Skin epidermis (tissue), 12 donors: ENCODE results near the gene FAM53A.

Experiments
- H3K27ac ChIP-seq, 21 experiments: fragments of 200-600 bp; sonication (generic) in 11 of 21; one replicate each; pipeline ENCODE4 v1.5.0; 2020; ENCODE audit warnings: mild to moderate bottlenecking in 3 of 21, inconsistent platforms in 2 of 21, moderate library complexity in 2 of 21
- H3K4me3 ChIP-seq, 7 experiments: fragments of 200-600 bp; sonication (generic) in 2 of 7; one replicate each; pipeline ENCODE4 v1.5.0; 2020; ENCODE audit warnings: inconsistent platforms in 2 of 7, mild to moderate bottlenecking in 2 of 7, moderate library complexity in 1 of 7

The FAM53A gene

GRCh38 chr4:1627417-1628313 is 56.4 kb downstream of the FAM53A start:
- no peak overlapping the region for H3K27ac ChIP-seq
- no peak overlapping the region for H3K4me3 ChIP-seq

DNA sequence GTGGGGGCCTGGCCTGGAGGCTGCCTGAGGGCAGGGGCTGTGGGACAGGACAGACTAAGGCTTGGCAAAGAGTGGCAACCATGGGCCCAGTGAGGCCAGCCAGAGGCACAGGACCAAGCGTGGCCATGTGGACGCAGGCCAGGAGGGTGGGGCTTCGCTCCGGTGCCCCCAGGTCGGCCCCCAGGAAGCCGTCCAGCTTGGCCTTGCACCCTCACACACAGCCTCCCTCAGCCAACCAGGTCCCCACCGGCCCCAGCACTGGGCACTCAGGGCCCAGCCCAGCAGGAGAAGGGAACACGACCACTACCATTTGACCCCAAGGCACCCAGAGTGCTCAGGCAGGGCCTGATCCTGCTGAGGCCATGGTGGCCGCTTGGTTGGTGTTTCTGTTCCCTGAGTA is 57.2 kb downstream of the FAM53A start:
- Histone ChIP-seq H3K27ac (no peak overlapping the region), H3K4me3 (no peak overlapping the region)

- Histone ChIP-seq H3K27ac (no peak overlapping the region), H3K4me3 (no peak overlapping the region)
Measured at GRCh38 chr4:1626151-1626550, 58.0 kb downstream of the FAM53A start.

DNA sequence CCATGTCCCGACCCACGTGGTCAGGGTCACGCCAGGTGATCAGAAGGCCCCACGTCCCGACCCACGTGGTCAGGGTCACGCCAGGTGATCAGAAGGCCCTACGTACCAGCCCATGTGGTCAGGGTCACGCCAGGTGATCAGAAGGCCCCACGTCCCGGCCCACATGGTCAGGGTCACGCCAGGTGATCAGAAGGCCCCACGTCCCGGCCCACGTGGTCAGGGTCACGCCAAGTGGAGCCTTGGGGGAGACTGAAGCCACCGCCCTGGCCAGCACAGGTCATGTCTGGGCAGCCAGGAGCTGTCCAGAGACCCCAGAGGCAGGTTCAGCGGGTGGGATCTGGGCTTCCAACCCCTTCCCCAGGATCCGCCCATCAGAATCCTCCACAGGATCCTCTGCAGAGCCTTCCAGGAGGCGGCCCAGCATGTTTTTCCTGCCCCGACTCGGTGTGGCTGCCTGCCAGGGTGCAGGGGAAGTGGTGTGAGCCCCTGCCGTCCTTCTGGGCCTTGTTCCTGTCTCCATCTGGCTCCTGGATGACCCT is 58.4 kb downstream of the FAM53A start:
- Histone ChIP-seq H3K4me3 (no peak overlapping the region), H3K27ac (no peak overlapping the region)

GRCh38 chr4:1624519-1624910 is 59.6 kb downstream of the FAM53A start:
- no peak overlapping the region for H3K27ac ChIP-seq
- H3K4me3 ChIP-seq, result no peak overlapping the region

DNA sequence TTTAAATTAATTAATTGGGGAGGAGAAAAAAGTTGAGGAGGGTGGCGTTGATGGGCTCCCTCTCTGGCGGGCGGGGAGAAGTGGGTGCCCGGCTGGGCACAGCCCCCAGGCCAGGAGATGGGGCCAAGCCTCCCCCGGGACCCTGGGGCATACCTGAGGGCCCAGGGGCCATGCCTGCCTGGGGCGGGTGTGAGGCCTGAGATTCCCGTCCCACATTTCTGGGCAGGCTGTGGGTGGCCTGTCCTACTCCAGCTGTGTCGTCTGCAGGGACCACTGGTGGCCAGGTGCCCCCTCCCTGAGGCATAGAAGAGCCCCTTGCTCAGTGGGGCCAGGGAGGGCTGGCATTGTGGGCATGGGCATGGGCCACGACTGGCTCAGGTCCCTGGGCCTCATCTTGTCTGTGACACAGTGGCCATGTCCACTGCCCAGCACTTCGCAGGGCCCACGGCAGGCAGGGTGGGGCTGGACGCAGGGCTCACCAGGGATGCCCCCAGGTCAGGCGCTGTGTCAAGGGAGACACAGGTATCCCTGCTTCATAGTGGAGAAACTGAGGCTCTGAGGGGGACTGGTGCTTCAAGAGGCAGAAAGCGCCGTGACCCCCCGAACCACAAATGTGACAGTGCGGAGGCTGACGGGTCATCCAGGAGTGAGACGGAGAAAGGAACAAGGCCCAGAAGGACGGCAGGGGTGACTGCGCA is 60.1 kb downstream of the FAM53A start:
- Histone ChIP-seq H3K27ac (no peak overlapping the region), H3K4me3 (no peak overlapping the region)

- H3K27ac ChIP-seq, result no peak overlapping the region
- no peak overlapping the region for H3K4me3 ChIP-seq
Measured at GRCh38 chr4:1623400-1623799, 60.7 kb downstream of the FAM53A start.

GRCh38 chr4:1622956-1623355 is 61.2 kb downstream of the FAM53A start:
- no peak overlapping the region for H3K4me3 ChIP-seq
- H3K27ac ChIP-seq, result no peak overlapping the region

GRCh38 chr4:1622238-1622637 is 61.9 kb downstream of the FAM53A start:
- no peak overlapping the region for H3K27ac ChIP-seq
- H3K4me3 ChIP-seq, result no peak overlapping the region

GRCh38 chr4:1621526-1621925 is 62.6 kb downstream of the FAM53A start:
- Histone ChIP-seq H3K4me3 (no peak overlapping the region), H3K27ac (no peak overlapping the region)

GRCh38 chr4:1619151-1619672 is 64.9 kb downstream of the FAM53A start:
- H3K27ac ChIP-seq, result no peak overlapping the region
- no peak overlapping the region for H3K4me3 ChIP-seq

DNA sequence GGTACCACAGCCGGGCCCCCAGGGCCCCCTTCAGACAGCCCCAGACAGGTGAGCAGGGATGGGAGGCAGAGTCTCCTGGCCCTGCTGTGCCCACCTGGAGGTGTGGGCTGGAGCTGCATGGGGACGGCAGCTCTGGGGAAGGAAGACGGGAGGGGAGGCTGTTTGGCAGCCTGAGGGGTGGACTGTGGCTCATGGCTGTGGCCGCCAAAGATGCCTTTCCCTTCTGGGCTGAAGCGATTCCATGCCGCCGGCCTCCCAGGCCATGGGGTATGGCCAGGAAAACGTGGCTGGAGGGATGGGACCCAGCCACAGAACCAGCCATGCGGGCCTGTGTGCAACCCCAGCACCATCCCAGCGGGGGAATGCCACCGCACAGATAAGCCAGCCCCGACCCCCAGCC is 65.7 kb downstream of the FAM53A start:
- Histone ChIP-seq H3K27ac (no peak overlapping the region), H3K4me3 (no peak overlapping the region)

GRCh38 chr4:1616557-1616930 is 67.6 kb downstream of the FAM53A start:
- H3K27ac ChIP-seq, result peak overlapping the region in 1 of 21 experiments; percentile 29
- H3K4me3 ChIP-seq, result no peak overlapping the region

DNA sequence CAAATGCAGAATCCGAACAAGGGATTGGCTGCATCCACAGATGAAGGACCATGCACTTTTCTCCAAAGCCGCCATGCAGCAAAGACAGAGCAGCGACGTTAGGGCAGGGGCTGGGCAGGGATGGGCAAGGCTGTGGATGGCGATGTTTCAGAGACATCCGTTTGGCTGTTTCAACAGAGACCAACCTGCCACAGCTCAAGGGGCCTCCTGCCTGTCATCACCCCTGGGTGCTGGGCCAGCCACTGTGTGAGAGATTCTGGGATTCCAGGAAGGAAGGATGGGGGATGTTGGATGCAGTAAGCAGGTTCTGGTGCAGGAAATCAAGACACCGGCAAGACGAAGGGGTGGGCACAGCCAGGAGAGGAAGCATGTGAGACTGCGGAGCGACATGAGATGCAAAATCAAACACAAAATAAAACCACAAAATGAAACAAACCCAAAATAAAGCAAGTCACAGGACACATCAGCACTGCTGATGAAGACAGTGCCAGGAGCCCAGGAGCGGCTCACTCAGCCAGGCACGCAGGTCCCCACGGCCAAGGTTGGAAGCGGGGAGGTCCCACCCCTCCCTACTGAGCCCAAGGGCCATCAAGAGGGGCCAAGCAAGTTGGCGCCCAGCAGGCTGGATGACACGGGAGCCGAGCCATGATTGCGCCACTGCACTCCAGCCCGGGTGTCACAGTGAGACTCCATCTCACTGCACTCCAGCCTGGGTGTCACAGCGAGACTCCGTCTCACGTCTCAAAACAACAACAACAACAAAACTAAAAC is 68.1 kb downstream of the FAM53A start:
- peak overlapping the region in 1 of 21 experiments; percentile 29 for H3K27ac ChIP-seq

DNA sequence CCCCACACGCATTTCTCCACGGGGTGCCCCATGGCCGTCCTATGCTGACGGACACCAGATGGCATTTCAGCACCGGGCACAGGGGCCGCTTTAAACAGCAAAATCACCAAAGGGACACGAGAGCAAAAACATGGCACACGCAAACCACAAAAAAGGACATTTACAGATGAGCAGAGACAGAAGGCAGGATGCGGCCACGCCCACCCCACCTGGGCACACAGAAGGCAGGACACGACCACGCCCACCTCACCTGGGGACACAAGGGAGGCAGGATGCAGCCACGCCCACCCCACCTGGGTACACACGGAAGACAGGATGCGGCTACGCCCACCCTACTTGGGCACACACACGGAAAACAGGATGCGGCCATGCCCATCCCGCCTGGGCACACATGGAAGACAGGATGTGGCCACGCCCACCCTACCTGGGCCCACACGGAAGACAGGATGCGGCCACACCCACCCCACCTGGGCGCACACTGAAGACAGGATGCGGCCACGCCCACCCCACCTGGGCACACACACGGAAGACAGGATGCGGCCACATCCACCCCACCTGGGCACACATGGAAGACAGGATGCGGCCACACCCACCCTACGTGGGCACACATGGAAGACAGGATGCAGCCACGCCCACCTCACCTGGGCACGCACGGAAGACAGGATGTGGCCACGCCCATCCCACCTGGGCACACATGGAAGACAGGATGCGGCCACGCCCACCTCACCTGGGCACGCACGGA is 69.1 kb downstream of the FAM53A start:
- H3K4me3 ChIP-seq, result no peak overlapping the region
- H3K27ac ChIP-seq, result no peak overlapping the region

More for the DNA sequence above, 68.1 kb downstream of the FAM53A start:
- no peak overlapping the region for H3K4me3 ChIP-seq

DNA sequence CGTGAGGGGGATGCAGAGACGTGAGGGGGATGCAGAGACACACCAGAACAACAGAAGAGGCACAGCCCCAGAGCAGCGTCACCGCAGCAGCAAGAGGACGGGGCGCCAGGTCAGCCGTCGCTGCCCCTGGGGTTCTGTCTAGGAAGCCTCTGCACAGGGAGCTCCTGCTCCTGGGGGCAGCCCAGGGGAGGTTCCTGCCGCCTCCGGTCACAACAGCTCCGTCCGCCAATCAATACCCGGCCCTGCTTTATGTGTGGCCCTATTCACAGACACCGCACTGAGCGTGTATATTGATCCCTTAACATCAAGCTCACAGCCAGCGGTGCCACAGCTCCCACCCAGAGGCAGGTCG is 69.6 kb downstream of the FAM53A start:
- no peak overlapping the region for H3K27ac ChIP-seq
- H3K4me3 ChIP-seq, result no peak overlapping the region

- no peak overlapping the region for H3K27ac ChIP-seq
Measured at GRCh38 chr4:1614049-1614448, 70.1 kb downstream of the FAM53A start.

DNA sequence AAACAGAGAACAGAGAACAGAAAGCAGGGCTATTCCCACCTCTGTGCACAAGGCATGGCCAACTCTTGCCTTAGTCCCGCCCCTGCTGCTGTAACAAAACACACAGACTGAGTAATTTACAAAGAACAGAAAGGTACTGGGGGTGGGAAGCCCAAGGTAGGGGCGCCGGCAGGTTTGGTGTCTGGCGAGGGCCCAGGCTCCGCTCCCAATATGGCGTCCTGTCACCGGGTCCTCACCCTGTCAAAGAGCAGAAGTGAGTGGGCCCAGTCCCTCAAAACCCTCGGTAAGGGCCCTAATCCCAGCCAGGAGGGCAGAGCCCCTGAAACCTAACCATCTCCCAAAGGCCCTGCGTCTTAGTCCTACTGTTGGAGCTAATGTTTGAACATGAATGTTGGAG is 71.0 kb downstream of the FAM53A start:
- H3K4me3 ChIP-seq, result no peak overlapping the region
- H3K27ac ChIP-seq, result no peak overlapping the region

More at GRCh38 chr4:1614049-1614448, 70.1 kb downstream of the FAM53A start:
- H3K4me3 ChIP-seq, result no peak overlapping the region
